Gastroesophageal sphincter (tissue), 4 donors: Measurements from ENCODE around the gene IL17RC. TPM values are rescaled to one million over a fixed set of nuclear protein-coding genes. Genes with fewer than 3 reads are reported as not detected.

Experiments
- ATAC-seq: fragments of 150-250 bp; one replicate; pipeline ENCODE4 v1.9.1; 2016; ENCODE audit warnings: mild to moderate bottlenecking, moderate library complexity
- H3K27ac ChIP-seq, 4 donors: fragments of 200-600 bp; sonication (generic) in 3 of 4; 1 replicate in 3 of 4; 2 replicates in 1 of 4; pipeline ENCODE4 v1.5.1; 2016 to 2019
- H3K27me3 ChIP-seq: fragments of 200-600 bp; sonication (generic); one replicate; pipeline ENCODE4 v1.5.1; 2019
- H3K36me3 ChIP-seq, 2 donors: fragments of 200-600 bp; sonication (generic); one replicate each; pipeline ENCODE4 v1.5.1; 2019; ENCODE audit warnings: control low read depth in 1 of 2
- H3K4me1 ChIP-seq, 3 donors: fragments of 200-600 bp; sonication (generic); 1 replicate in 2 of 3; 2 replicates in 1 of 3; pipeline ENCODE4 v1.5.1; 2016 to 2019; ENCODE audit warnings: control low read depth in 2 of 3
- H3K4me3 ChIP-seq, 2 donors: fragments of 200-600 bp; sonication (generic); one replicate each; pipeline ENCODE4 v1.5.1; 2019; ENCODE audit warnings: mild to moderate bottlenecking in 1 of 2, moderate library complexity in 1 of 2
- H3K9me3 ChIP-seq, 3 donors: fragments of 200-600 bp; sonication (generic); one replicate each; pipeline ENCODE4 v1.5.1; 2017 to 2019; ENCODE audit warnings: control low read depth in 2 of 3
- EP300 ChIP-seq: sonication (generic); formaldehyde crosslinking; IDR thresholded peaks from one replicate; pipeline ENCODE4 v1.6.1; 2017; ENCODE audit warnings: antibody characterized with exemption, mild to moderate bottlenecking
- POLR2A ChIP-seq, 2 donors: fragments of 450-650 bp; IDR thresholded peaks; one replicate each; pipeline ENCODE4 v1.6.1; 2017; ENCODE audit warnings: antibody characterized with exemption in 2 of 2, mild to moderate bottlenecking in 2 of 2, moderate library complexity in 1 of 2
- POLR2AphosphoS5 ChIP-seq: sonication (generic); formaldehyde crosslinking; IDR thresholded peaks from one replicate; pipeline ENCODE4 v1.6.1; 2017; ENCODE audit warnings: antibody characterized with exemption
- WGBS, 2 donors: methylation state at CpG; one replicate each; pipeline ENCODE4 v1.1.5; 2018; ENCODE audit warnings: low coverage in 1 of 2; 5-methylcytosine and 5-hydroxymethylcytosine counted together
- total RNA-seq, 4 donors: library from RNA; depleted of rRNA; stranded (reverse); fragments of >200 nt; gene quantifications; one replicate each; pipeline ENCODE4 v1.1.0, GENCODE V29; 2016
- TF ChIP-seq, protein P1 (sequence below), 4 experiments: fragments of 200-600 bp in 2 of 4; fragments of 450-650 bp in 2 of 4; sonication (generic) in 1 of 4; IDR thresholded peaks; one replicate each; pipeline ENCODE4 v1.5.1; 2017 to 2019; ENCODE audit warnings: antibody characterized with exemption in 4 of 4, mild to moderate bottlenecking in 2 of 4, moderate library complexity in 2 of 4

IL17RC gene
- total RNA-seq, 4 donors from 2014 or later, result 31.0 to 64.0 (median 52.8) TPM

DNA sequence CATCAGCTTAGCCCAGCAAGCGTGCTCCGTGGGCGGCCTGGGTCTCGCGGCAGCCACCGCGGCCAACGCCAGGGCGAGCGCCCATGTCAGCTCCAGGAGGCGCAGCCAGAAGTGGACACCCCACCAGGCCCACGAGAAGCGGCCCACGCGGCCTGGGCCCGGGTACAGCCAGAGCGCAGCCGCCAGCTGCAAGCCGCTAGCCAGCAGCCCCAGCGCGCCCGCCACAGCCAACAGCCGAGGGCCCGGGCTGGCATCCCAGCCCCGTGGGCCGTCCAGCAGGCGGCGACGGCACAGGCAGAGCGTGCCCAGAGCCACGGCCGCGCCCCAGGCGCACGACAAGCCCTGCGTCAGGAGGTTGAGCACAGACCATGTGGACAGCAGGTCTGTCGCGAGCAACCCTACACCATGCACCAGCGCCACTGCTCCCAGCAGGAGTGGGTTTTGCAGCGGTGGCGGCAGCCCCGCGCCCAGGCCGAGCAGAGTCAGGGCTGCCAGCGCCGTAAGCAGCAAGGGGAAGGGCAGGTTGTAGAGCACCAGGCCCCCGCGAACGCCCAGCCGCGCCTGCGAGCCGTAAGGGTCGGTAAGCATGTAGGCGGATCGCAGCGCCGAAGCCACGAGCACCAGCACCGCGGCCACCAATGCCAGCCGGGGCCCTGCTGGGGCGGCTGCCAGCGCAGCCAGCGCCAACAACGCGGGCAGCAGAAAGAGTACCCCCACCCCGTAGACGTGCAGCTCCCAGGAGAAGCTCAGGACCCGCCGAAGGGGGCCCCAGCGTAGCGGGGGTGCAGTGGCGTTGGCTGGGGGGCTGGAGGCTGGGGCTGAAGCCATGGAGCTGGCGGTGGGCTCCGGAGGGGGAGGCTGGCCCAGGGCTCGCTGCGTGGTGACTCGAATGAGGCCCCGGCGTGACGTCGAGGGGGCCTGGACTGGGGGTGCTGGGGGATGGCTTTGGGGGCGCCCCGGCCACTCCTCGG lies 30.4 kb downstream of the IL17RC start:
- Histone ChIP-seq H3K4me1 (peaks cover 0 to 47% (median 14%) of the 10 kb centered on the region in 3 donors), H3K9me3 (no peaks in the 10 kb centered on the region), H3K4me3 (peak overlapping the region; percentile 44 to 74), H3K36me3 (peaks cover 0 to 43% of the 10 kb centered on the region in 2 donors), H3K27ac (peak overlapping the region; percentile 66 to 94 (median 94)), H3K27me3 (no peaks in the 10 kb centered on the region)
- TF ChIP-seq POLR2A (IDR thresholded peaks at IDR 0.05), result no peak
- peak; percentile 72 for TF ChIP-seq POLR2AphosphoS5
- TF ChIP-seq, protein P1, sequence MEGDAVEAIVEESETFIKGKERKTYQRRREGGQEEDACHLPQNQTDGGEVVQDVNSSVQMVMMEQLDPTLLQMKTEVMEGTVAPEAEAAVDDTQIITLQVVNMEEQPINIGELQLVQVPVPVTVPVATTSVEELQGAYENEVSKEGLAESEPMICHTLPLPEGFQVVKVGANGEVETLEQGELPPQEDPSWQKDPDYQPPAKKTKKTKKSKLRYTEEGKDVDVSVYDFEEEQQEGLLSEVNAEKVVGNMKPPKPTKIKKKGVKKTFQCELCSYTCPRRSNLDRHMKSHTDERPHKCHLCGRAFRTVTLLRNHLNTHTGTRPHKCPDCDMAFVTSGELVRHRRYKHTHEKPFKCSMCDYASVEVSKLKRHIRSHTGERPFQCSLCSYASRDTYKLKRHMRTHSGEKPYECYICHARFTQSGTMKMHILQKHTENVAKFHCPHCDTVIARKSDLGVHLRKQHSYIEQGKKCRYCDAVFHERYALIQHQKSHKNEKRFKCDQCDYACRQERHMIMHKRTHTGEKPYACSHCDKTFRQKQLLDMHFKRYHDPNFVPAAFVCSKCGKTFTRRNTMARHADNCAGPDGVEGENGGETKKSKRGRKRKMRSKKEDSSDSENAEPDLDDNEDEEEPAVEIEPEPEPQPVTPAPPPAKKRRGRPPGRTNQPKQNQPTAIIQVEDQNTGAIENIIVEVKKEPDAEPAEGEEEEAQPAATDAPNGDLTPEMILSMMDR (IDR thresholded peaks at IDR 0.05), result peak in 3 of 4 experiments; percentile 77 to 84 (median 77)
- no peak for TF ChIP-seq EP300
- ATAC-seq, result peak; percentile 84
- 48% methylated on average over 5 of the region's 86 CpGs; no CpG with 5 or more reads in 1 of the 2 donors for whole genome bisulfite sequencing, 2 donors

DNA sequence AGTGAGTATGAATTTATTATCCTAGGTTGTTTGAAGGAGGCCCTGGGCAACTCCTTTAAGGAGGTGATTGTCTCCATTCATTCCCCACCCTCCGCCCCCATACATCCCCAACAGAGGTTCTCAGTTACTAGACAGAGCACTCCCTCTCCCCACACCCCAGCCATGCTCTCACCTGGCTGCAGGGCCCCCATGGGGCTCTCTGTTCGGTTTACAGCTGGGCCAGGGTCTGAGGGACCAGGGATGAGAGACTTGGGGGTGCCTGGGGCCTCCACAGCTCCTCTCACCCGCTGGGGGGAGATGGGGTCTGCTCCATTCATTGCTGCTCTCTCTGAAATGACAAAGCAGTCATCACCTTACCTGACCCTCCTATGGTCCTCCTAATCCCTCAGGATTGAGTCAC lies 31.7 kb downstream of the IL17RC start:
- Histone ChIP-seq H3K36me3 (peaks cover 0 to 30% of the 10 kb centered on the region in 2 donors), H3K4me3 (no peak overlapping the region), H3K27ac (no peak overlapping the region), H3K4me1 (peaks cover 0 to 50% (median 14%) of the 10 kb centered on the region in 3 donors), H3K9me3 (no peaks in the 10 kb centered on the region), H3K27me3 (no peaks in the 10 kb centered on the region)
- ATAC-seq, result no peak
- 100% methylated on average over 1 of the region's 3 CpGs; no CpG with 5 or more reads in 1 of the 2 donors for WGBS, 2 donors
- TF ChIP-seq POLR2A (IDR thresholded peaks at IDR 0.05), result no peak
- no peak for TF ChIP-seq EP300
- no peak for TF ChIP-seq POLR2AphosphoS5
- TF ChIP-seq, protein P1 (IDR thresholded peaks at IDR 0.05), result no peak

- Histone ChIP-seq H3K36me3 (peaks cover 0 to 25% of the 10 kb centered on the region in 2 donors), H3K4me1 (peaks cover 0 to 50% (median 14%) of the 10 kb centered on the region in 3 donors), H3K9me3 (no peaks in the 10 kb centered on the region), H3K27ac (no peak overlapping the region), H3K27me3 (no peaks in the 10 kb centered on the region), H3K4me3 (no peak overlapping the region)
- no peak for TF ChIP-seq EP300
- no peak for TF ChIP-seq POLR2AphosphoS5
- TF ChIP-seq, protein P1 (IDR thresholded peaks at IDR 0.05), result no peak
- no peak for TF ChIP-seq POLR2A (IDR thresholded peaks at IDR 0.05)
- ATAC-seq, result no peak
- WGBS, 2 donors, result no CpG with 5 or more reads among the region's 7 CpGs
These were observed 32.2 kb downstream of the IL17RC start for GRCh38 chr3:9949115-9949514.

DNA sequence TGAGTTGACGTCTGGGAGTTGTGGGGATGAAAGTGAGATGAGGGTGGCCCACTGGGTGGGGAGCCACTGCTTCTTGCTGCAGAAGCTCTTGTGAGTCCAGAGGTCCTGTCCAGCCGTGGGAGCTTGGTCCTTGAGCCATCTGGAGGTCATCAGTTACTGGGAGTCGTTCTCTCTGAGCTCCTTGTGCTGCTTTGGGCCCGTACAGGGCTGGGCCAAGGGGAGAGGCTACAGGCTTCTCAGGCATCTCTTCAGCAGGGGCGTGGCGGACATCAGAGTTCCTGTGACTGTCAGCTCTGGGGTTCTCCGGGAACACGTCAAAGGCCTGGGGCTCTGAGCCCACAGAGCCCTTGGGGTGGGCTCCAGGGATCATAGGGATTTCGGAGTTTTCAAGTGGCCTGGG lies 32.7 kb downstream of the IL17RC start:
- no peak for TF ChIP-seq POLR2AphosphoS5
- no peak for TF ChIP-seq POLR2A (IDR thresholded peaks at IDR 0.05)
- TF ChIP-seq, protein P1 (IDR thresholded peaks at IDR 0.05), result no peak
- no peak for TF ChIP-seq EP300
- Histone ChIP-seq H3K27ac (no peak overlapping the region), H3K4me1 (peaks cover 0 to 50% (median 14%) of the 10 kb centered on the region in 3 donors), H3K9me3 (no peaks in the 10 kb centered on the region), H3K4me3 (no peak overlapping the region), H3K27me3 (no peaks in the 10 kb centered on the region), H3K36me3 (peaks cover 0 to 20% of the 10 kb centered on the region in 2 donors)
- 20% methylated on average over 2 of the region's 9 CpGs; no CpG with 5 or more reads in 1 of the 2 donors for WGBS, 2 donors
- no peak for ATAC-seq
